Stimulated activated CD8-positive, alpha-beta memory T cell treated with anti-CD3 and anti-CD28 coated beads, Interleukin-12 subunit alpha, Interleukin-12 subunit beta, amount 100 ng/mL, for 4 hours (primary cell): ENCODE data around the gene OR56A3.

Source experiments
- DNase-seq: peaks from one replicate; pipeline ENCODE4 v3.0.0-alpha.2; 2020; ENCODE audit warnings: low read depth

The OR56A3 gene

DNA sequence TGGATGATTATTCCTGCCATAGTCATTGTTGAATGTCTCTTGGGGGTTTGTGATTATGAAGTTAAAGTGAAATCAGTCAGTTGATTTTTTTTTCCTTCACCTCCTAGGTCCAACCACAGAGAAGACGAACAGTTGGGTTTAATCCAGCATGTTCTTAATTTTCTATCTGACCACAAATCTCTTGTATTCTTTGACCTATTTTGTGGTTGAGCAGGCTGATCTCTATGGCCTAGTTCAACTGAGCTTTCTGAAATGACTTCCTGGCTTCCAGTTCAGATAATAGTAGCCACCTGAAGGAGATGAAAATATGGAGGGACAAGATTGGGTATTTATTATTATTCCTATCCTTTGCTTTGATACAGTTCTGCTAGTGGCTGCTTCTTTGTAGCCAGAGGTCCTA is 31.5 kb downstream of the OR56A3 start:
- DNase-seq, result no peak

DNA sequence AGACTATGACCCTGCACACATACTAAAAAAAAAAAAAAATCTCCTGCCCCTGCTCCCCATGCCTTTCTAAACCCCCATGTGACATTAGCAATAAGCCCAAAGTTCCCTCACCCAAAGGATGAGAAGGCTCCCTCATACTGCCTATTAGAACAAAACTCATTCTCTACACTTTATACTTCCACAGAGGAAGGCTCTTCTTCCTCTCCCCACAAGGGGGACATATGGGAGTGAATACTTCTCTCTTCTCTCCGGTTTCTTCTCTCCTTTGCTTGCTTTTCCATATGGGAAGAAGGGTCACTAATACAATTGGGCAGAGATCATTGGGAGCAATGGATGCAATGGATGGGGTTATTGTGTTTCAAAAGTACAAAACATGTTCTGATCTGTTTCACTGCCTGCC is 41.4 kb downstream of the OR56A3 start:
- no peak for DNase-seq

DNA sequence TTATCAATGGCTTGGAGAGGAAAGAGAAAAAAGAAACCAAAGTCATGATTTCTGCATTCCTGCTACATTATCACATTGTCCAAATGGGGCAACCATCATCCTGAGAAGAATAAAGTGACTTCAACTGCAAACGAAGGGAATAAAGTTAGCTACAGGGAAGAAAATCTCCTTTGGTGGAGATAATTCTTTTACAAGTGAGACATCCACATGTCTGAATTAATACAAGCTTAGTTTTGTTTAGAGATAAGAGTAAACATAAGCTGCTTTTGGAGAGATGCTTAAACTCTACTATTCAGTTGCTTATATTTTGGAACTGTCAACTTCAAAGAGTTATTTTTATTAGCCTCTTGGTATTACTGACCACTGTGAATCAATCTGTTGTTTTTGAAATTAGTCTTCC is 44.8 kb downstream of the OR56A3 start, which contains the start of gene OR52L1:
TSS of gene OR52L1 (minus strand) at position 101 of the 400 bp plus-strand sequence. CDS start at position 46, 55 bp downstream.
- DNase-seq, result no peak

DNA sequence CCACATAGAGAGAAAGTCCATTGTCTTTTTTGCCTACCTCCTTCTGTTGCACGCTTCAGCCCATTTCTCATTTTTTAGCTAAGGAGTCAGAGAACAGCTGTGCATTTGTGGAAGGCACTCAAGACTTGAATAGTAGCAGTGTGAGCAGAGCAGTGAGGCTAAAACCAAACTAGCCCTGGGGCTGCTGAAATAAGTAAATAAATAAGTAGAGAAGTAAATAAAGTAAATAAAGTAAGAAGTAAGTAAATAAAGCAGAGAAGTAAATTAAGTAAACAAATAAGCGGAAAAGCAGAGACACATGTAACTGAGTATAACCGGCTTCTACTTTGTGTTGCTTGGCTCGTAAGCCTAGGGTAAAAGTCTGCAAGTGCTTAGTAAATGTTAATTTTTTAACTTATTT is 47.2 kb downstream of the OR56A3 start:
- no peak for DNase-seq

DNA sequence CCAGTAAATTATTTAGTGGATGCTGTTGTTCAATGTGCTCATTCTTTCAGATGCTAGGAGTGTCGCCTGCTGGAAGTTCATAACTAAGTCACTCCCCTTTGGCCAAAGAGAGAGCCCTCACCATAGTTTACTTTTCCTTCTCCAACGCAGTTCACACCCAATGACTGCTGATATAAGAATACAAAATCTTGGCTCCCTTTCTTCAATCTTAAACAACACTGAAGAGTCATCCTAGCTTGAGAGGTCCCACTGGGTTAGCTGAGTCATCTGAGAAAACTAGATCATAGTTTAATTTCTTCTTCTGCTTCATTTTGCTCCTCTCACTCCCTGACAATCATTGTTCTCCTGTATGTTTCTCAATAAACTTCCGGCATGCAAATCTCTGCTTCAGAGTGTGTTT is 50.1 kb downstream of the OR56A3 start:
- DNase-seq, result no peak

DNA sequence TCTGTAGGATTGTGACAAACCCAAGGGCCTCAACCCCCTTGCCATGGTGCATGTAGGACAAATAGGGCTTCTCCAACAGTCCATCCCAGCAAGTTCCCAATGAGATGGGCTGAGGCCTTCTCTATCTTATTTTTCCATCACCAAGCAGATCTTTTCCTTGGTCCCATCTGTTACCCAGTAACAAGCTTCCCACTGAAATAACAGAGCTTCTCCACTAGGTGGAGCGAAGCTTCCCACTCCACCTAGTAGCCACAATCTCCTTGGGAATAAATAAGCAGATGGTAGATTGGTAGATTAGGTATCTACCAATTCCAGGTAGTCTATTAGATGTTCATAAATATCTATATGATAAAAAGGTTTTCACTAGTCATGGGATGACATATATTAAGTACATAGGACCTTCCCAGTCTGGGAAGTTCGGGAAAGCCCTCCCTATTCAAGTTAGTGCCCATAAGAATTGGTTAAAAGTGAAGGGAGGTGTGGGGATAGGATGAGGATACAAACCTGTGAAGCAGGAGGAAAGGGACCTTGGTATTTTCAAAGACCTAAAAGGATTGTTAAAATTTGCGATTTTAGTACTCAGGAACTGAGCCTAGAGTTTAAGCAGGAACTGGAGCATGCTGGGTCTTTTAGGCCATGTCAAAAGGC is 50.7 kb downstream of the OR56A3 start:
- DNase-seq, result no peak

DNA sequence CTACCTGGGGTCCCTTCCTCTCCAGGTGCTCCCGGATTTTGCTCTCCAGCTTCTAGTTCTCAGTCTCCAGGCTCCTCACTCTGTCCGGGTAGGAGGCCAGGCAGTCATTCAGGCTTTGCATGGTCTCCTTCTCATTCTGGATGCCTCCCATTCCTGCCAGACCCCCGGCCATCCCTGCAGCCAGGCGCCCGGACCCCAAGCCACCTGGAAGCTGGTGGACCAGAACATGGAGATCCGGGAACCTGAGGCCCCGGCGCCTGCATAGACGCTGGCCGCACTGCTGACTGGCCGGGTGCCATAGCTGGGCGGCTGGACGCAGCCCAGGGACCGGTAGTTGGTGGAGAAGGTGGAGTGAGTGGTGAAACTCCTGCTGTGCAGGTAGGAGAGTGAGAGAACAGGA is 52.7 kb downstream of the OR56A3 start:
- no peak for DNase-seq
